HG02623 (cell line): ENCODE measurements around the gene MSMB.
"Not testable (repeated sequence)": the region's sequence is repeated elsewhere in the genome, so short reads cannot be mapped to it uniquely, and the experiment has no call there.

ENCODE experiments used
- ATAC-seq: cut with Tn5 transposase; IDR thresholded peaks from one replicate; pipeline ENCODE4 v1.9.1; 2021; ENCODE audit warnings: moderate library complexity; ENCODE audit not compliant: unreplicated experiment

MSMB gene, protein sequence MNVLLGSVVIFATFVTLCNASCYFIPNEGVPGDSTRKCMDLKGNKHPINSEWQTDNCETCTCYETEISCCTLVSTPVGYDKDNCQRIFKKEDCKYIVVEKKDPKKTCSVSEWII

DNA sequence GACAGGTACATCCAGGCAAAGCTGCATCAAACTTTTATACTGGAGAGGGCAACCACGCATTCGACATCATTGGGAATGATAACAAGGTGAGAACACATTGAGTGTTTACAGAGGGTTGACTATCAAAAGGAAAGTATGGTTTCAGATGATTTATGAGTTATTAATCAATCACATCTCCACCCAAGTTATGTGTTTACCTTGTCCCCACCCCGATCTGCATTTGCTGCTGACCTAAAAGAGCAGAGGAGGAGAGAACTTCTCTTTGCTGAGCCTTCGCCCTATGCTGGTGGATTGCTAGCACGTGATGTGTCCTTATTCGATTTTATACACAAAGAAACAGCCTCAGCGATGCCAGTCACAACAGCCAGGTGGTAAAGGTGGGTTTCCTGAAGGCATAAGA is at the start of gene MSMB:
Gene MSMB (minus strand): TSS at position 9 of the 400 bp plus-strand sequence. CDS start 32 bp downstream, outside the sequence.
- no peak for ATAC-seq

DNA sequence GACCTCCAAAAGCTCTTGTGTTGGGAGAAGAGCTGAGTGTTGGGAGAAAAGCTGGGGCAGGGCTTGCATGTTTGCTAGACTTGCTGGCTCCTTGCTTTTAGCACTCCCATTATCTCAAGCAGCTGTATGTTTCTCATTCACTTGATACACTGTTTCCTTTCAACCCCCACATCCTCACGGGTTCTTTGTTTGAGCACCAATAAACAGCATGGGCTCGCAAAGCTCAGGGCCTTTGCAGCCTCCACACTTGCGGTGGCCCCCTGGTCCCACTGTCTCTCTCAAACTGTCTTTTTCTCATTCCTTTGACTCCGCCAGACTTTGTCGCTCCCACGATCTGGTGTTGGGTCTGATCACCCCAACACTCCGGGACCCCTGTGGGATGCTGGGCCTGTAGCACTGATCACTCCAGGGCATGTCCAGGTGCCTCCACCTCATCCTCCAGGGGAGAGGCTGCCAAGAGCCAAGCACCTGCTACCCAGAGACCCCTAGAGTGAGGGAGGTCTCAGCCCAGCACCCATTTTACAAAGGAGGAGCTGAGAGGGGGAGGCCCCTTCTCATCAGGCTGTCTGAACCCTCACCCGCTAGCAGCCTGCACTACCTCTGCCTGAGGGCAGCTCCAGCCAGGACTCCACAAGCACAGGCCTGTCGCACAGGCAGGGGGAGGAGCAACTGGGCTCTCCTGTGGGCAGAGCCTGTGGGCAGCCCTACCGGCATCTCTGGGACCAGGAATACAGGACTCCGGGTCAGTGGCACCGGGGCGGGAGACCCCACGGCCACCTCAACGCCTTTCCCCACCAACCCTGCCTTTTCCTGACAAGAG is 49.1 kb upstream of the MSMB start:
- ATAC-seq: no peak

DNA sequence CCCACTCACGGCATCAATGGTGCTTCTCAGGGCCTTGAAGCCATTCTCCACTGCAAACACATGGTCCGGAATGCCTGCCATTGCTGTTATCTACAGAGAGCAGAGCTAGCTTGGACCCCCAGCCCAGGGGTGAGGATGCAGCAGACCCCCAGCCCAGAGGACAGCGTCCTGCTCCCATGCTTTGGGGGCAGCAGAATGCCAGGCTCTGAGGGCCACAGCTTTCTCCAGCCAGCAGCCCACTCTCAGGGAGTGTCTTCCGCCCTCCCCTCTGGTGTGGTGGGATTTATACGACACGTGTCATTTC is 48.1 kb upstream of the MSMB start:
- ATAC-seq: no peak

DNA sequence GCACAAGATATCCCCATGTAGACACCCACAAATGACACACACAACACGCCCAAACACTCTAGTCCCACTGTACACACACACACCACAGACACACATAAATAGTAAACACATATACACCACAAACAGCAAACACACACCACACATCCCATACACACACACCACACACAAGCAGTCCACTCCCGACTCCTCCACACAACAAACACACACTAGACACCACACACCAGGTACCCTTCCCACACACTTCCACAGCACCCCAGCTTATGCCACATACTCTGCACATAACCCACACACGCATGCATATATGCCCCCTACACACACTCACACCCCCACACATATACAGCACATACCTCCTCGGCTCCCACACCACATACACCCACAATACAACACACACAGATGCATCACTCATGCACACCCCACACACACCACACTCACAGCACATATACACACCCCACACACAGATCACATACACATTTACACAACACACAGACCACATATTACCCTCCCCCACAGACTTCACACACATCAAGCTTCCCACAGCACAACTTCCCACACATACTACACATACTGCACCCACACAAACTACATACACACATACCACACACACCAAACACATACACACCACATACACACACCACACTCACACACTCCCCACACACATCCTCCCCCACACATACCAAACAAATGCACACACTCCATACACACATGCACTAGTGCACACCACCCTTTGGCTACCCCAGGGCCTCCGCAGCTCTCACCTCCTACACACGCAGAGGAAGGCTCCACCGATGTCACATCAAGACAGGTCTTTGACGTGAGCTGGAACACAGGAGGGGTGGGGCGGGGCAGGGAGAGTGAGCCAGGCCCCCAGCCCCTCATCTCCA is 47.5 kb upstream of the MSMB start:
- not testable (repeated sequence) for ATAC-seq

DNA sequence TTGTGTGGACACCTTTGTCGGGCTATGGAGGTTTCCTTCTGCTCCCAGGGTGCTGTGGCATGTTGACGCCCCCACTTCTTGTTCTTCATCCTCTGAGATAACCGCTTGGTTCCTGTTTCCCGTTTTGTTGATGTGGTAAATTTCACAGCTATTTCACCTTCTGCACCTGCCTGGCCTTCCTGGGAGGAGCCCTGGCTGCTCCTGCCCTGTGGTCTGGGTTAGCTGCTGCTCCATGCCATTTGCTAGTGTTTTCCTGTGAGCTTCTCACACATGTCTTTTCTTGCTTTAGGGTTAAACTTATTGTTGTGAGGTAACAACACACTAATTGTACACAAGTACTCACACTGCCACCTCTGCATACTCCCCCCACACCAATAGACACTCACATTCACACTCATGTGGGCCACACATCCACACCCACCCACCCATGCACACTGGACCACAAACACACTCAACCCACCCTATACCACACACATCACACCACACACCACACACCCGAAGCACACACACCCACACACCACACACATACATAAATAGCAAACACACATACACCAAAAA is 46.5 kb upstream of the MSMB start:
- ATAC-seq: no peak

DNA sequence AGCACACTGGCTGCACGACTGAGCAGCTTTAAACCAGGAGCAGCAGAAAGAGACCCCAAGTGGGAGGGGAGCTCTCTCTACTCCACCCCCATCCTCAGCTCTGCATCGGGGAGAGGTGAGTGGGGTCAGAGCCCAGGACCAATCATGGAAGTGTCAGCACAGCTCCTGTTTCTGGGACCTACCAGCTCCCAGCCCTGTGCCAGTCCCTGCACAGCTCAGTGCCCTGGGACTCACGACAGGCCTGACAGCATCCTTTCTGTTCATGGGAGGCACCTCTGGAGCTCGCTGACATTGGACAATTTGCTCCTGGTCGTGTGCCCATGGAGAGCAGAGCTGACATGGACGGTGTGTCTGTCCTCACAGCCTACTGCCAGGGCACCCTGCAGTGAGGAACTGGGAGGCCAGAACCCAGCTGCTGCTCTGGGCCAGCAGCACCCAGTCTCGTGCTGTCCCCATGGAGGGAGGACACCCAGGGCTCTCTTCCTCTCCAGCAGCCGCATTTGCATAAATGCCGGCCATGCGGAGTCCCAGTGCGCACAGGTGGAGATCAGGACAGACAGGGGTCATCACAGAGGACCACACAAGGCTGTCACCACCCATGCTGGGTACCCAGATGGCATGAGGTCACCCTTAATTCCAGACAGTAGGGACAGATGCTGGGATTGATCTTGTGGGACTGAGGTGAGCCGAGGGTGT is 45.9 kb upstream of the MSMB start:
- no peak for ATAC-seq

DNA sequence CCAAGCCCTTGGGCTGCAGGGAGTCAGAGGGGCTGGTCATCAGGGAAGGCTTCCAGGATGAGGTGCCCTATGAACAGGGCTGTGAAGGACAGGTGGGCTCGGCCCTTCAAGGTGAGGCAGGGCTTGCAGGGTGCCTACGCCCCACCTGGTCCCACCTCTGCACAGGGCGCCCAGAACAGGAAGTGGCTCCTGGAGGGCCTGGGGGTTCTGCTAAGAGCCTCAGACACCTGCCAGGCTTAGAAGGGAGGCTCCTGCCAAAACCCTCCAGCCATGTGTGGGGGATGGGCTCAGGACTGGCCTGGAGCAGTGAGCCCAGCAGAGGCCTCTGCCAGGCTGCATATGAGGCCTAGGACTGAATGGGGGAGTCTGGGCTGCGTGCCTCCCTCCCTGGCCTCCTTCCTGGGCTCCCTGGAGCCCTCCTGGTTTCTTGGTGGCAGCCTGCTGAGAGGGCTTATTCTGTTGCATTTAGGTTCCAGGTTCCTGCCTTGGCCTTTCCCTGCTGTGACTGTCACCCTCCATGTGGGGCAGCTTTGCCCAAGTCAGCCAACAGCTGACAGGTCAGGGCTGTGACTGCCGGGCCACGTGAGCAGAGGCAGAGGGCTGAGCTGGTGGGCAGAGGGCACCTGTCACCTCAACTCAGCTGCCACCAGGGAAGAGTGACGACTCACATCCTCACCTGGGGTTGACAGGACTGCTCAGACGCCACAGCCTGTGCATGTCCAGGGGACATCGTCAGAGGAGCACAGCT is 45.2 kb upstream of the MSMB start:
- no peak for ATAC-seq

DNA sequence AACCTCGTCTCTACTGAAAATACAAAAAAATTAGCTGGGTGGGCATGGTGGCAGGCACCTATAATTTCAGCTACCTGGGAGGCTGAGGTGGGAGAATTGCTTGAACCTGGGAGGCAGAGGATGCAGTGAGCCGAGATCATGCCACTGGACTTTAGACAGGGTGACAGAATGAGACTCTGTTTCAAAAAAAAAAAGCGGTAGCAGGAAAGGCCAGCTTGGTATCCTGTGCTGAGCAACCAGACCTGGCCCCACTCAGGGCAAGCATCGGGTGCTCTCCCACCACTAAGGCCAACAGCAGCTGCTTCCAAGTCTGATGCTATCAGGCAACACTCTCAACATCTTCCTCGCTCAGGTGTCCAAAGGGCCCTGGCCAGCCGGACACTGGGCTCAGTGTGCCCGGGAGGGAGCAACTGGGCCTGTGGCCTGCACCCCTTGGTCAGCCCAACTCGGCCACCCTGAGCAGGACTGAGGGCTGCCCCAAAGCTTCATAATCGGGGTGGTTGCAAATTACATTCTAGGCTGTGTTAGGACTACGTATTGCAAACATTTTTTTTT is 44.3 kb upstream of the MSMB start:
- ATAC-seq: no peak

DNA sequence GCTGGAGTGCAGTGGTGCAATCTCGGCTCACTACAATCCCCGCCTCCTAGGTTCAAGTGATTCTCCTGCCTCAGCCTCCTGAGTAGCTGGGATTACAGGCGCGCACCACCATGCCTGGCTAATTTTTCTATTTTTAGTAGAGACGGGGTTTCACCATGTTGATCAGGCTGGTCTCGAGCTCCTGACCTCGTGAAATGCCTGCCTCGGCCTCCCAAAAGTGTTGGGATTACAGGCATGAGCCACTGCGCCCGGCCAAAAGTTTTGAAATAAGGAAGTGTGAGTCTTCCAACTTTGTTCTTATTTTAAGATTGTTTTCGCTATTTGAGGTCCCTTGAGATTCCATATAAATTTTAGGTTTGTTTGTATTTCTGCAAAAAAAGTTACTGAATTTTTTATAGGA is 41.3 kb upstream of the MSMB start:
- ATAC-seq: not testable (repeated sequence)

DNA sequence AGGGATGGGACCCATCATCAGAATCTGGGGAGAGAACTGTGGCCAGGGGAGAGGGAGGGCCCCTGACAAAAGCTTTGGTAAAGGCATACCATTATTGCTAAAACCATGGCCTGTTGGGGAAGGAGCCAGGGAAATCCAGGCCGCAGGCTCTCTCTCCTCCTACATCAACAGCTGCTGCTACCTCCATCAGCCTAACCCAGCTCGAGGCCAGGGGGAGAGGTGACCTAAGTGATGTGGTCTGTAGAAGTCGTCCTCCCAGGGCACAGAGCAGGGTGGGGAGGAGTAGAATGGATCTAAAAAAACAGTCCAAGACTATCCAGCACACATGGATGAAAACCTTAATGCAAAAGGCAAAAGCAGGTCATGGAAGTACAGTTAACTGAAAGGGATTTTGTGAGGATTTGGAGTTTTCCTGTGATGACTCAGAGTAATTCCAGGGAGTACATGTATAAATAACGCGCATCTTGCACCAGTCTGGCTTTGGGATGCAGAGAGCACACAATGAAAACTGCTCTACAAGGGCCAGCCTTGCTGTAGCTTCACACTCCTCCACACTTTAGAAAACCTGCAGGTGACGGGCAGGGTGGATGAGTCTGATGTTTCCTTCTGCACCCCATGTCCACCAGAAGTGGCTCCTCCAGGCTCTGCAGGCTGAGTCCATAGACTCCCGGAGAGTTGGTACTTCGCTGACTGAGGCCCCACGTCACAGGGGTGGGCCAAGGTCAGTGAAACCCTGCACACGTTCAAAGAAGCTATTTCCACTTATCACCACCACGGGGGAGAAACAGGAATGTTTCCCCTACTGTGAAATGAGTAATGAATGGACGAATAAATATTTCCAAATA is 38.5 kb upstream of the MSMB start:
- no peak for ATAC-seq

DNA sequence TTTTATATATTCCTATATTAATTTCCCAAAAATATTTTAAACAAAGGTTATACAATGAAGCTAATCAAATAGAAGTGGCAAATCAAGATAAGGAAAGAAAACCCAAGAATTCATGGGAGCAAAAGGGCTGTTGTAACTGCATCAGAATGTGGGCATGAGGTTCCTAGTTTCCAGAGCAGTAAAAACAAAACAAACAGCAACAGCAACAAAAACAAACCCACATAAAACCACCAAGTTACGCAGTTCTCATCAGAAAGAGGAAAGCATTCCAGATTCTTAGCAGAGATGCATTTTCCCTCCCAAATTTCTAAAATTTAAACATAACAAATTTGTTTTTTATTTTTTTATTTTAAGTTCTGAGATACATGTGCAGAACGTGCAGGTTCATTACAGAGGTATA is 34.8 kb upstream of the MSMB start:
- ATAC-seq: no peak

DNA sequence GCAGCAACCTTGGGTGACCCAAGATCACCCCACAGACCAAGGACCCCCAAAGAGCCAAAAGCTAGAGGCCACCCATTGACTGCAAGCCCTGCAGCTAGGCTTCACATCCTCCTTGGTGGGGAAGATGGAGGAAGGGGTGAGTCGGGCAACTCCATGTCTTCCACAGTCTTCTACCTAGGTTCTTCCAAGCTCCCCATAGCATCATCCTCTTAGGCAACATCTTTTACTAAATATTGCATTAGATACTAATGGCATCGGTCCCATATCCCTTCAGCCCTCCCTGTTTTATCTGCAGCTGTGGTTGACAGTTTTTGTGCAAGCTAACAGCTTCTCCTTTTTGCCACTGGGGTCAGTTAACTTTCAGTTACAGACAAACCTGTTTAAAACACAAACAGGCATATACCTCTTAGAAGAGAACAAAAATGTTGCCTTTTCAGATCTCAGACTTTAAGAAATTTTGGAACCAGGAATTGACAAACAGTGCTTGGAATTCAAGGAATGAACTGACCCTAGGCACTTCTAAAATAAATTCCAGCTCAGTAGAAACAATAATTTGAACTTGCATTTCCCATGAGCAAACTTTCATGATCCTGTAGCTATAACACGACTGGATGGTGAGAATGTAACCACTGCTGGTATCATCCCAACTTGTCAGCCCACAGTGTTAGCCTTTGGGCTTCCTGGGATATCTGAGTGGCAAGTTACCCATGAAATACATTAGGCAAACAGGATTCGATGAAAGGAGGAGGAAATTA is 33.9 kb upstream of the MSMB start:
- ATAC-seq: no peak

DNA sequence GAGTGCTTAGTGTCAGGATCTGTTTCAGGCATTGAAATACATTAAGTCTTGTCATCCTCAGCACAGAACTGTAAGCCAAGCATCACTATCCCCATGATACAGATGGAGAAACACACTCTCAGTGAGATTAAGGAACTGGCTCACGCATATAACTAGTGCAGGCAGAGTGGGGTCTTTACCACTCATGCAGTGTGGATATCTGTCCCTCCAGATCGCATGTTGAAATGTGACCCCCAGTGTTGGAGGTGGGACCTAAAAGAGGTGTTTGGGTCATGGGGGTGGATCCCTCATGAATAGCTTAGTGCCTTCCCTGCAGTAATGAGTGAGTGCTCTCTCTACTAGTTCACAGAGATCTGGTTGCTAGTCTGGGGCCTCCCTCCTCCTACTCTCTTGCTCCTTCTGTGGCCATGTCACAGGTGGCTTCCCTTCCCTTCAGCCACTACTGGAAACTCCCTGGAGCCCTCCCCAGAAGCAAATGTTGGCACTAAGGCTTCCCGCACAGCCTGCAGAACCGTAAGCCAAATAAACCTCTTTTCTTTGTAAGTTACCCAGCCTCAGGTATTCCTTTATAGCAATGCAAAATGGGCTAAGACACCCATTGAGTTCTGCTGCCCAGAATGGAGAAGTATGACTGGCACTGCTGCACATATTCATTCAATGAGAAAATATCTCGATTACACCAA is 31.8 kb upstream of the MSMB start:
- no peak for ATAC-seq

DNA sequence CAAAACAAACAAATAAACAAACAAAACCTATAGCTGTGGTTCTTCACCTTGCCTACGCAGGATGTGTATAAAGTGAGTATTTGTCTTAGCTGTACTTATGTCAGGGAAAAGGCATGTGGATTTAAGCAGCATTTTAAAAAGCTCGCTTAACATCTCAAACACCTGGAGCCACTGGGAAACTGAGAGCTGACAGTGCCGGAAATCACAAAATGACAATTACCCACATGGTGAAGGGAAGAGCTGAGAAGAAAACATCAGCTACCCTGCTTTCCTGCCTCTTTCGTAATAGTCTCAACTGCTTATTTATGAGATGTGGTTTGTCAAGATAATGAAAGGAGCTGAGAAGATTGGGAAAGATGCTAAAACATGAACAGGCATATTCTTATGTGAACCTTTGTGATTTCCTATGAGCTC is 31.1 kb upstream of the MSMB start:
- ATAC-seq: no peak

DNA sequence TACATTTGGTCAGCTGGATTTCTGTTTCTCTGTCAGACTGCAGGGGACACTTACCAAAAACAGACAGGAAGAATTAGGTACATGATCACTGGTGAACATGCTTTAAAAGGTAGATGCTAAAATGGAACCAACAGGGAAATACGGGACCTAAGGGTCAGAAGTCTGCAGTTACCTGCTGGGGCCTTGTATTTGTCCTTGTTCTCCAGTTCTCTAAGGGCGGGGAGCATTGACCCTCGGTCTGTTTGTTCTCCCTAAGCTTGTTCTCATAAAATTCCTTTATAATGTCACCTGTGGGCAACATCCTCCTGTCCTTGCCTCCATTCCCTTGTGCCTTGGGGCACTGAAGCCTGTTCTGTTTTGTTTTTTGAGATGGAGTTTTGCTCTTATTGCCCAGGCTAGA is 29.8 kb upstream of the MSMB start:
- ATAC-seq: no peak

DNA sequence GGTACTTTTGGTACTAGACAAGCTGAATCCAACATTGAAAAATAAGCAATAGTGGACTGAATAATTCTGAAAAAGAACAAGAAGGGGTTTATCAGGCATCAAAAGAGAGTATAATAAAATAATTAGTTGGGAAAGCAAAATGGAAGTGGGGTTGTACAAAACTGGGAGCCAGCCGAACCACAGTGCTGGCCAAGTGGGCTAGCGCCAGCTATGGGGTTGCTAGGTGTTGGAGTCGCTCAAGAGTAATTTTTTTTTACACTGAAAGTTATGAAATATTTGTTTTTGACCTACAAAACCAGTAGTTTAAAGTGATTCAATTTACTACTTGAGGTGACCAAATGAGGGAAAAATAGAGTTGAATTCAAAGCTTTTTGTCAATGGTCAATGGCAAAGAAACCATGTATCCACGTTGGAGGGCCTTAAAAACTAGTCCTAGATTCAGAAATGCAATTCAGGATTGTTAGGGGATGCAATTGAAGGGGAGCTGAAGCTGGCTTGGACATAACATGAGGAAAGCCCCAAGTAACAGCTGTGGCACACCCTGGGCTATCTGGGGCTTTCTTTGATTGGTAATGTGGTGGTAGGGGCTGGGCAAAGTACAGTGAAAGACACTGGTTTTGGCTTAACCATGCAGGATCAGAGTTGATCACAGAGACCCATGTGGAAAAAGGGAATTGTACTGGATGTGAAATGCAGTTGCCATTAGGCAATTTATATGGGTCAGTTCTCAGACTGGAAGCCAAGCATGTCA is 28.3 kb upstream of the MSMB start:
- no peak for ATAC-seq

DNA sequence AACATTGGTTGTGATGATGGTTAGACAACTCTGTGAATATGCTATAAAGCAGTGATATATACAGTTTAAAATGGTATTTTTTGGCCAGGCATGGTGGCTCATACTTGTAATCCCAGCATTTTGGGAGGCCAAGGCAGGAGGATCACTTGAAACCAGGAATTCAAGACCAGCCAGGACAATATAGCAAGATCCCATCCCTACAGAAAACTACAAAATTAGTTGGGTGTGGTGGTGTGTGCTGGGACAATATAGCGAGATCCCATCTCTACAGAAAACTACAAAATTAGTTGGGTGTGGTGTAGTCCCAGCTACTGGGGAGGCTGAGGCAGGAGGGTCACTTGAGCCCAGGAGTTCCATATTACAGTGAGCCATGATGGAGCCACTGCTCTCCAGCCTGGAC is 27.5 kb upstream of the MSMB start:
- no peak for ATAC-seq
